ENCODE measurements around the gene AAGAB.

Gene AAGAB

DNA sequence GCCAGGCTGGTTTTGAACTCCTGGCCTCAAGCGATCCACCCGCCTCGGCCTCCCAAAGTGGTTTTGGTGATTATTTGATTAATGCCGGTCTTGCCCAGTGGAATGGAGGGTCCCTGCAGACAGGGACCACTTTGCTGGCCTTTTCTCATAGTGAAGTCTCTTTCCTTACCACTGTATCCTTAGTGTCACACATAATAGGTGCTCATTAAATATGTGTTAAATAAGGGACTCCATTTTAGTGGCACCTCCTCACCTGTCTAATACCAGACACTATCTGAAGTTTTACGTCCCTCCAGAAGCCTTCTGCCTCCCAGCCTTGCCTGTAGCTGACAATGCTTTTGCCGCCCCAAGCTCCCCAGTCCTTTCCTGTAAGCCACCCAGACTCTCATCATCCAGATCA lies 91.3 kb downstream of the AAGAB start:
- Histone ChIP-seq H3K9me3 (replicated peaks; ENCODE audit: insufficient read depth, low read length) (no peaks in the 10 kb centered on the region), H3K9ac (ENCODE audit: low read length) (no peak overlapping the region), H3K4me1 (ENCODE audit: low read length) (no peaks in the 10 kb centered on the region), H3K4me3 (ENCODE audit: low read length) (no peak overlapping the region), H2AFZ (ENCODE audit: low read length) (no peak overlapping the region), H3K4me2 (ENCODE audit: low read depth, low read length) (no peak overlapping the region), H3K36me3 (replicated peaks; ENCODE audit: insufficient read depth, low read length) (no peaks in the 10 kb centered on the region), H4K20me1 (ENCODE audit: insufficient read depth, low read length) (no peaks in the 10 kb centered on the region), H3F3A (ENCODE audit: insufficient read depth, low read length) (no peaks in the 10 kb centered on the region), H3K27ac (ENCODE audit: low read length) (no peak overlapping the region), H3K27me3 (replicated peaks; ENCODE audit: insufficient read depth, low read length) (no peaks in the 10 kb centered on the region), H3K9me2 (replicated peaks; ENCODE audit: insufficient read depth, low read length) (no peaks in the 10 kb centered on the region), H3K79me2 (ENCODE audit: low read length) (no peaks in the 10 kb centered on the region)
- TF ChIP-seq EZH2 (optimal IDR thresholded peaks at IDR 0.05; ENCODE audit: low read depth, low read length) (no peak), EZH2phosphoT487 (IDR thresholded peaks at IDR 0.05; ENCODE audit: low read length) (no peak)
- TF ChIP-seq, protein P1, sequence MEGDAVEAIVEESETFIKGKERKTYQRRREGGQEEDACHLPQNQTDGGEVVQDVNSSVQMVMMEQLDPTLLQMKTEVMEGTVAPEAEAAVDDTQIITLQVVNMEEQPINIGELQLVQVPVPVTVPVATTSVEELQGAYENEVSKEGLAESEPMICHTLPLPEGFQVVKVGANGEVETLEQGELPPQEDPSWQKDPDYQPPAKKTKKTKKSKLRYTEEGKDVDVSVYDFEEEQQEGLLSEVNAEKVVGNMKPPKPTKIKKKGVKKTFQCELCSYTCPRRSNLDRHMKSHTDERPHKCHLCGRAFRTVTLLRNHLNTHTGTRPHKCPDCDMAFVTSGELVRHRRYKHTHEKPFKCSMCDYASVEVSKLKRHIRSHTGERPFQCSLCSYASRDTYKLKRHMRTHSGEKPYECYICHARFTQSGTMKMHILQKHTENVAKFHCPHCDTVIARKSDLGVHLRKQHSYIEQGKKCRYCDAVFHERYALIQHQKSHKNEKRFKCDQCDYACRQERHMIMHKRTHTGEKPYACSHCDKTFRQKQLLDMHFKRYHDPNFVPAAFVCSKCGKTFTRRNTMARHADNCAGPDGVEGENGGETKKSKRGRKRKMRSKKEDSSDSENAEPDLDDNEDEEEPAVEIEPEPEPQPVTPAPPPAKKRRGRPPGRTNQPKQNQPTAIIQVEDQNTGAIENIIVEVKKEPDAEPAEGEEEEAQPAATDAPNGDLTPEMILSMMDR (IDR thresholded peaks at IDR 0.05; ENCODE audit: low read length) = no peak
- DNase-seq = no peak

DNA sequence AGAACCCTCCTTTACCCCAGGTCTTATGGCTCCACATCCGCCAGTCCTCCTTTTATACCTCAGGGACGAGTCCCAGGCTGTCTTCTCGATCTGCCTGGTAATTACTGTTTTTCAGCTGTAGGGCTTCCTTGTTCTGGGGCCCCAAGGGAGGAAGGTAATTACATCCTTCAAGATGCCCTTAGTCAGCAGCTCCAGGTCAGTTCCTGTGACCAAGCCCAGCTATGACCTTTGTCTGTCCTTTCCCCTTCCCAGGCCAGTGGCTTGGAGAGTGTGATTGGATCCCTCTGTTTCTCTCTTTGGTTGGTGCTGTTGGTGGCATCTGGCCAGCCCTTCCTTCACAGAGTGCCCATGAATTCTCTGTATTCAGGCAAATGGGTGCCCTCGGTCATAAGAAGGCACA lies 92.6 kb downstream of the AAGAB start:
- Histone ChIP-seq H3K79me2 (ENCODE audit: low read length) (no peaks in the 10 kb centered on the region), H3K9me3 (replicated peaks; ENCODE audit: insufficient read depth, low read length) (no peaks in the 10 kb centered on the region), H3F3A (ENCODE audit: insufficient read depth, low read length) (no peaks in the 10 kb centered on the region), H3K9ac (ENCODE audit: low read length) (no peak overlapping the region), H3K4me2 (ENCODE audit: low read depth, low read length) (no peak overlapping the region), H3K27me3 (replicated peaks; ENCODE audit: insufficient read depth, low read length) (no peaks in the 10 kb centered on the region), H3K9me2 (replicated peaks; ENCODE audit: insufficient read depth, low read length) (no peaks in the 10 kb centered on the region), H3K4me3 (ENCODE audit: low read length) (no peak overlapping the region), H3K36me3 (replicated peaks; ENCODE audit: insufficient read depth, low read length) (no peaks in the 10 kb centered on the region), H4K20me1 (ENCODE audit: insufficient read depth, low read length) (no peaks in the 10 kb centered on the region), H3K27ac (ENCODE audit: low read length) (no peak overlapping the region), H3K4me1 (ENCODE audit: low read length) (no peaks in the 10 kb centered on the region), H2AFZ (ENCODE audit: low read length) (no peak overlapping the region)
- TF ChIP-seq EZH2 (optimal IDR thresholded peaks at IDR 0.05; ENCODE audit: low read depth, low read length) = no peak
- no peak for TF ChIP-seq EZH2phosphoT487 (IDR thresholded peaks at IDR 0.05; ENCODE audit: low read length)
- TF ChIP-seq, protein P1 (IDR thresholded peaks at IDR 0.05; ENCODE audit: low read length) = no peak
- DNase-seq = no peak

DNA sequence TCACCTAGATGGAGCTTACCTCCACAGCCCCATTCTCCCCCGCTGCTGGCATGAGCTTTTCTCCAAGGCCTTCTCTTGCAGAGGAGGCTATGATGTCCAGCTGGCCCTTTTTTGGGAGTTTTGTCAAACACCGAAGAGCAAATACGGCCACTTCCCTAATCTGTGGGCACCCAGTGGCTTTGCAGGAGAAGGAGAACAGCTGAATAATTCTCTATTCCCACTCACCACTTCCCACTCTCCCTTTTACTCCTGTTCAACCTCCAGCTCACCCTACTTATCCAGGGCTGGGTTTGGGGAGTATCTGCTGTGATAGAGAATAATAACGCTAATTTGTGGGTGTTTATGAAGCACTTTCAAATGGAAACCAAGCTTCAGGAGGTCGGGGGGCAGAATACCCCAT lies 93.0 kb downstream of the AAGAB start:
- Histone ChIP-seq H3F3A (ENCODE audit: insufficient read depth, low read length) (no peaks in the 10 kb centered on the region), H3K4me2 (ENCODE audit: low read depth, low read length) (no peak overlapping the region), H3K9me2 (replicated peaks; ENCODE audit: insufficient read depth, low read length) (no peaks in the 10 kb centered on the region), H3K27ac (ENCODE audit: low read length) (no peak overlapping the region), H3K79me2 (ENCODE audit: low read length) (no peaks in the 10 kb centered on the region), H3K9ac (ENCODE audit: low read length) (no peak overlapping the region), H4K20me1 (ENCODE audit: insufficient read depth, low read length) (no peaks in the 10 kb centered on the region), H3K4me3 (ENCODE audit: low read length) (no peak overlapping the region), H3K4me1 (ENCODE audit: low read length) (no peaks in the 10 kb centered on the region), H3K36me3 (replicated peaks; ENCODE audit: insufficient read depth, low read length) (no peaks in the 10 kb centered on the region), H3K9me3 (replicated peaks; ENCODE audit: insufficient read depth, low read length) (no peaks in the 10 kb centered on the region), H3K27me3 (replicated peaks; ENCODE audit: insufficient read depth, low read length) (no peaks in the 10 kb centered on the region), H2AFZ (ENCODE audit: low read length) (no peak overlapping the region)
- no peak for DNase-seq
- TF ChIP-seq EZH2phosphoT487 (IDR thresholded peaks at IDR 0.05; ENCODE audit: low read length) (no peak), EZH2 (optimal IDR thresholded peaks at IDR 0.05; ENCODE audit: low read depth, low read length) (no peak)
- TF ChIP-seq, protein P1 (IDR thresholded peaks at IDR 0.05; ENCODE audit: low read length) = no peak
